HG03565 (cell line): ENCODE measurements around the gene MTSS2.

Experiments
- ATAC-seq: cut with Tn5 transposase; IDR thresholded peaks from one replicate; pipeline ENCODE4 v1.9.1; 2021; ENCODE audit warnings: mild to moderate bottlenecking, moderate library complexity; ENCODE audit not compliant: unreplicated experiment

MTSS2 gene, protein sequence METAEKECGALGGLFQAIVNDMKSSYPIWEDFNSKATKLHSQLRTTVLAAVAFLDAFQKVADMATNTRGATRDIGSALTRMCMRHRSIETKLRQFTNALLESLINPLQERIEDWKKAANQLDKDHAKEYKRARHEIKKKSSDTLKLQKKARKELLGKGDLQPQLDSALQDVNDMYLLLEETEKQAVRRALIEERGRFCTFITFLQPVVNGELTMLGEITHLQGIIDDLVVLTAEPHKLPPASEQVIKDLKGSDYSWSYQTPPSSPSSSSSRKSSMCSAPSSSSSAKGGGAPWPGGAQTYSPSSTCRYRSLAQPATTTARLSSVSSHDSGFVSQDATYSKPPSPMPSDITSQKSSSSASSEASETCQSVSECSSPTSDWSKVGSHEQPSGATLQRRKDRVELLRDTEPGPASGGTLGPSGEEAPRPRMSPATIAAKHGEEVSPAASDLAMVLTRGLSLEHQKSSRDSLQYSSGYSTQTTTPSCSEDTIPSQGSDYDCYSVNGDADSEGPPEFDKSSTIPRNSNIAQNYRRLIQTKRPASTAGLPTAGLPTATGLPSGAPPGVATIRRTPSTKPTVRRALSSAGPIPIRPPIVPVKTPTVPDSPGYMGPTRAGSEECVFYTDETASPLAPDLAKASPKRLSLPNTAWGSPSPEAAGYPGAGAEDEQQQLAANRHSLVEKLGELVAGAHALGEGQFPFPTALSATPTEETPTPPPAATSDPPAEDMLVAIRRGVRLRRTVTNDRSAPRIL

DNA sequence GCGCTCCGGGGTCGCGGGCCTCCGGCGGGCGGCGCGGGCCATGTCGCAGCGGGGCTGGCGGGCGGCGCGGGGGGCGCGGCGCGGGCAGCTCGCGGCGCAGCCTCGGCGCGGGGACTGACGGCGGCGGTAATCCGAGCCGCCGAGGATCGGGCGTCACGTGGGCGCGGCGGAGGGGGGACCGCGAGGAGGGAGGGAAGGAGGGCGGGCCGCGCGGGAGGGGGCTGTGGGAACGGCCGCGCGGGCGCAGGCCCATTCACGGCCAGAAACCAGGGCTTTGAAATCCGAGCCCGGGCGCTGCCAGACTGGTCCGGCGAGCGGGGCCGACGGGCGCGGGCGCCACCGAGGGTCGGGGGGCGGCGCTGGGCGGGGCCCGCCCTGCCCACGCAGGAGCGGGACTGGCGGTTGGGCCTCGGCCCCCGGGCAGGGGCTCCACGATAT is at the start of gene MTSS2:
Gene MTSS2, minus strand, starts transcription at position 116 of the 438 bp plus-strand sequence. CDS start 262 bp downstream, outside the sequence.
- no peak for ATAC-seq

DNA sequence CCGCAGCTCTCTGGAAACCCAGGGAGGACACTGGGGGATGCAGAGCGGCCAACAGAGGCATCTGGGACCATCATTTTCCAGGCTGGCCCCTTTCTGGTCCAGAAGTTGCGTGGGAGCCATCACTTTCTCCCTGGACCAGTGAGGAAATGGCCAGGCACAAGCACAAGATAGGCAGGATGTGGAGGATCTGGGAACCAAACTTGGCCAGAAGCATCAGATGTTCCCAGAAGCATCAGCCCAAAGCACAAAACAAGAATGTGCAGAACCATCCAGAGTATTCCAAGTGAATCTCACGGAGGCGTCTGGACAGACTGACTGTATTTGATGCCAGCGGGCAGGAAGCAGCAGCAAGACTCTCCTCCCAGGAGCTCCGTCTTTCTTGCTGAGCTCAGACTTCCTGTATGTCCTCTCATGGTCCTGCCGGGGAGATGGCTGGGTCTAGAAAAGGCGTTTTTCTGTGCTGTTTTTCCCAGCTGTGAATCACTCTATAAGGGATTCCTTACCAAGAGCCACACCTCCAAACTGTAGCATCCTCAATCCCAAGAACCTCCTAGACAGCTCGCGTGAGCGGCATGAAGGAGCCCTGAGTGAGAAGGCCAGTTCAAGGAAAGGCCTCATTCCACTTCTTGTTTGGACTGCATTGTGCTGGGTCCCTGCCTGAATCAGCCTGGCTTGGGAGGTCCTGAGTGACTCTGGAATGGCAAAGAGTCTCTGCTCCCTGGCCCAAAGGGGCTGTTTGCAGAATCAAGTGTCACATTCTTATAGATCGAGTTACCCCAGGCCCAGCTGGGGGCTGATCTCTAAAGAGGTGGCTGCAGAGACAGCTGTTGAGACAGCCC is 49.5 kb upstream of the MTSS2 start:
- ATAC-seq: no peak

DNA sequence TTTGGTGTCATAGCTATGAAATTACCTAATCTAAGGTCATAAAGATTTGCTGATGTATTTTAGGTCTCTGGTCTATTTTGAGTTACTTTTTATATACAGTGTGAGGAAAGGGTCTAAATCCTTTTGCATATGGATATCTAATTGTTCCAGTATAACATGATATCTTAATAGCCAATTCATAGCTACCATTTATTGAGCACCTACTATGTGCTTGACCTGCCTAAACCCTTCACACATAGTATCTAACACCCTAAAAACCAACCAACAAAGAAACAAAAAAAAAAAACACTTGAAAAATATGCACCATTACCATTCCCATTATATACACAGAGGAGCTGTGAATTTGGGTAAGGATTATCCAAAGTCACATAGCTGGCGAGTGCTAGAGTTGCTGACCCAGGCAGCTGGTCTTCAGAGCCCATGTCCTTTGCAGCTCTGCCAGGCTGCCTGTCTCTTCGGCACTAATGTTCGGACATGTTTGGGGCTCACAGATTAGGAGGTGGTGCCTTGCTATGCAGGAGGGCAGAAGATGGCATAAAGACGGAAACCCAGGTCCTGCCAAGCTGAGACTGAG is 48.8 kb upstream of the MTSS2 start:
- ATAC-seq: no peak

DNA sequence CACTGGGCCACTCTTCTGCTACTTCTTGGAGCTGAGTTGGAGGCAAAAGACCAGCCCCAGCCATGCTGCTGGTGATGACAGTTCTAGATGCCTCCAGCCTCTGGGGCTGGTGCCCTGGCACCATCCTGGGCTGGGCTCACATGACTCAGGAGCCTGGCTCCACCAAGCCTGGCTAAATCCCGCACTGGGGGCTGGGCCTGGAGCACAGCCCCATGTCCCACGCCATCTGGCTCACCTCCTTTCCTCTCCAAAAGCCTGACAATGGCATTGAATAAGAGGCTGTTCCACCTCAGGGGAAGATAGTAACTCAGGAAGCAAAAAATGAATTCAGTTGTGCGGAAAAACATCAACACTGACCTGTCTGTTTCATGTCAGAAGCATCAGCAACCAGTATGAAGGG is 45.1 kb upstream of the MTSS2 start:
- no peak for ATAC-seq

DNA sequence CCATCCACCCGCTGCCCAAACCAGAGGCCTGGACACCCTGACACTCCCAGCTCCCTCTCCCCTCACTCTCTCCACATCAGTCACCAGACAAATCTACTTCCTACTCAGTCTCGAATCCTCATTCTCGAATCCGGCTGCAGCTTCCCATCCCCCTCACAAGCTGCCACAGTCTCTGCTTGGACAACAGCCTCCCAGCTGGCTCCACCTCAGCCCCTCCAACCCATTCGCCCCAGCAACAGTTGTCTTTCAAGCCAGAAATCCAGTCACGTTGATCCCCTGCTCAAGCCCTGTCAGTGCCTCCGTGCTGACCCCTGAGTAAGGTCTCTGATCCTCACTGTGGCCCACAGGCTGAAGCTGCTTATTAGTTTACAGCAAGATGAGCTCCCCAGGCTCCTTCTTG is 44.2 kb upstream of the MTSS2 start:
- no peak for ATAC-seq

DNA sequence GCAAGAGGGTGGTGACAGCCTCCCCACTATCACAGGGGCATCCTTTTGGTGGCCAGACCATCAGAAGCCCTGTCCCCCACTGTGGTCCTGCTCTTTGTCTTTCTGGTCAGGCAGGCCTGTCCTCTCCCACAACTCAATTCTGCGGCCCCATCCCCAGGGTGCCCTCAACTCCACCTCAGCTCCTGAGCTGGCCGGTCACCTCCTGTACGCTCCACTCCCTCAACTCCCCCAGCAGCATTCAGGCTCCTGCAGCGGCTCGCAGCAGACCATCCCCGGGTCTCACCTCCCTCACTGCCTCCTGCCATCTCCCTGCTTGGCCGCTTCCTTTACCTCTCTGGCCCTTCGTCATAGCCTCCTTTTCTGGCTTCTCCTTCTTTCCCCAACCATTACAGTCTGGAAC is 43.4 kb upstream of the MTSS2 start:
- ATAC-seq: no peak

DNA sequence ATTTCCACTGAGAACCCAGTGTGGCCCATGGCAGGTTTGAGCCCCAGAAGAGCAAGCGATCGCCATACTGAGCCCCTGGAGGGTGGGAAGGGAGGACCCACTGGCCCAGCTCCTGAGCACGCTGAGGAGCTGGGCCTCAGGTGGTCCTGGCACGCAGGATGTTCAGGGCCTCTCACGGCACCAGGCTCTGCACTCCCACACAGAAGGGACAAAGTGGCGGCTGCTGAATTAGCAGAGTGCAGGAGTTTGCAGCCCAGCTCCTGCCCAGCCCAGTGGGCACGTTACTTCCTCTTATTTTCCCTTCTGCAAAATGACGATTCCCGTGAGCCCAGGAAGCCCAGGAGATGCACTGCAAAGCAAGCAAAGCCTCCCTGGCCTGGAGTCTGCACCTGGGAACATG is 42.3 kb upstream of the MTSS2 start:
- no peak for ATAC-seq

DNA sequence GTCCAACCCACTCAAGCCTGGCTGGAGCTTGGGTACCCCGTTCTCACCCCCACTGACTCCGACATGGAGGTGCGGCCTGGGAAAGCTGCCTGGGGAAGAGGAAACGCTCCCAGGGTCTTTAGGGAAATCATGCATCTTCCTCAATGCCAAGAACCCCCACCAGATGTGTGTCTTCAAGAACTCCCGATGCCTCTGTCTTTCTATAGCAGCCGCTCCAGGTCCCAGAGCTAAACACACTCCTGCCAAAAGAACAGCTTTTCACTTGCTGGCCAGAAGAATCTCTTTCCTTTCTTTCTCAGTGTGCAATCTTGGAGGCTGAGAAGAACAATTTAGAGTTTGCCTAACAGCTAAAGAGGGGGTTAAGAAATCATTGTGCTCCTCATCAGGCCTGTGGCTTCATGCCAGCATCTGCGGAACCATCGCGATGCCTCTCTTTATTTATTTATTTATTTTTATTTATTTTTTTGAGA is 41.1 kb upstream of the MTSS2 start:
- ATAC-seq: no peak

DNA sequence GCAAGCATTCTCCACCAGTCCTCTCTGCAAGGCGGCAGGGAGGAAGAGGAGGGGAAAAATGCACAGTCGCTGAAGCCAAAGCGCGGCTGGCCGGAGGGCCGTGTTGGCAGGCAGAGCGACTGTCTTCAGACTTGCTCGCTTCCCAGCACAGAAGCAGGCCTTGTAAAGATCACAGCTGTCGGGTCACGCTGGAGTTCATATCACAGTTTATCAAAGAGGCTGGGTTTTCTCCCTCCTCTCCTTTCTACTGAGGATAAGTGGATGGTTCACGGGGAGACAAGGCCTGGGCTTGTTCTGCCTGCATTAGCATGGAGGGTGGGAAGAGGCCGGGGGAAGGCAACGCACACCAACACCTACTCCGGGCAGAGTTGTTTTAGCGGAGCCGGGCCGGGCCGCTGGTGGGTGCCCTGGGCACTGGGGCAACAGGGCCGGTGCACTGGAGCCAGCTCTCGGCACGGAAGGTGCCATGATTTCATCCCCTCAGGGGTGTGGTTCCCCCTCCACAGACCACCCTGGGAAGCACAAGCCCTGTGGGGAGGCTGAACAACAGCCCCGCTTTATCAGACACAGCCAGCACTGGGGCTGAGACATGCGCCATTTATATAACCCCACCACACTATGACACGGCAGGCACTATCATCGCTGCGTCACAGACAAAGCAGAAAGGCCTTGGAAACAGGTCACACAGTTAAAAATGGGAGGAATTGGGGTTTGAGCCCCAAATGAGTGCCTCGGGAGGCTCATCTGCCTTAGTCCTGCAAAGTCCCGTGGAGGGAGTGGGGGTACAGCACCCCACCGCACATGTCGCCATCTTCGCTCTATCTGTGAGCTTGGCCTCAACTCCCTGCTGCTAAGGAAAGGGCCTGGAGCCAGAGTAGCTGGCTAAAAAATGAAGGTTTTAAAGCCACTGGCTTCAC is 40.3 kb upstream of the MTSS2 start:
- no peak for ATAC-seq

DNA sequence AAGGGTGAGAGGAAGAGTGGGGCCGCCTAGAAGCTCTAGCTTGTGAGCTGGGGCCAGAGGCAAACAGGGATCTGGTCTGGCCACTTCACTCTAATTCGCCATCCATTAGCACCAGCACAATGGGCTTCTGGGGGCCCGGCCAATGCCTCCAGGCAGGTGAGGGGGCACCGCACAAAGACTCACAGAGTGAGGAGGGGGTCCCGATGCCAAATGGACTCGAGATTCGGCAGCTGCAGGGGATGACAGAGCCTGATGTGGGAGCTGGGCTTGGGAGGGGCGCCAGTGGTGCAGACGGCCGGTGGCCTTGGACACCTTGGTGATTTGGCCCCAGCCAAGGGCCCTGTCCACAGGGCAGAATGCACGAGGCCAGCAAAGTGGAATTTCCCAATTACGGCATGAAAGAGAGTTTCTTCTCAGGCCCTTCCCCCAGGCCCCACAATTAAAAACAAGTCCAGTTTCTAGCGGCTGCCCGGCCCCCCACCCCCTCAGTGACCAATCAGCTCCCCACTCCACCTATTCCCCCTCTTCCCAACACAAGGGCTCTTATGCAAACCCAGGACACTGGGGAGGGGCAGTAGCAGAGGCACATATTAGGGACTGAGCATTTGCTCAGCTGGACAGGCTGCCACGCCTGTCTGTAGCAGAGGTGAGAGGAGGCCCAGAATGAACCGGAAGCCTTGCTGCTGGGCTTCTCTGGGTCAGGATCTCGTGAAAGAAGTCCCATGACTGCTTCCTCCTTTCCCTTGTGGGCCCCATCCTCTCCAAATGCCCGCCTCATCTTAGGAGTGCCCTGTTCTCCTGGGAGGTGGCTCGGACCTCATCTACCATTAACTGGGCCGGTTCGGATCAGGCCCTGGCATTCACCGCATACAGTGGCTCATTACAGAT is 39.4 kb upstream of the MTSS2 start:
- ATAC-seq: no peak

DNA sequence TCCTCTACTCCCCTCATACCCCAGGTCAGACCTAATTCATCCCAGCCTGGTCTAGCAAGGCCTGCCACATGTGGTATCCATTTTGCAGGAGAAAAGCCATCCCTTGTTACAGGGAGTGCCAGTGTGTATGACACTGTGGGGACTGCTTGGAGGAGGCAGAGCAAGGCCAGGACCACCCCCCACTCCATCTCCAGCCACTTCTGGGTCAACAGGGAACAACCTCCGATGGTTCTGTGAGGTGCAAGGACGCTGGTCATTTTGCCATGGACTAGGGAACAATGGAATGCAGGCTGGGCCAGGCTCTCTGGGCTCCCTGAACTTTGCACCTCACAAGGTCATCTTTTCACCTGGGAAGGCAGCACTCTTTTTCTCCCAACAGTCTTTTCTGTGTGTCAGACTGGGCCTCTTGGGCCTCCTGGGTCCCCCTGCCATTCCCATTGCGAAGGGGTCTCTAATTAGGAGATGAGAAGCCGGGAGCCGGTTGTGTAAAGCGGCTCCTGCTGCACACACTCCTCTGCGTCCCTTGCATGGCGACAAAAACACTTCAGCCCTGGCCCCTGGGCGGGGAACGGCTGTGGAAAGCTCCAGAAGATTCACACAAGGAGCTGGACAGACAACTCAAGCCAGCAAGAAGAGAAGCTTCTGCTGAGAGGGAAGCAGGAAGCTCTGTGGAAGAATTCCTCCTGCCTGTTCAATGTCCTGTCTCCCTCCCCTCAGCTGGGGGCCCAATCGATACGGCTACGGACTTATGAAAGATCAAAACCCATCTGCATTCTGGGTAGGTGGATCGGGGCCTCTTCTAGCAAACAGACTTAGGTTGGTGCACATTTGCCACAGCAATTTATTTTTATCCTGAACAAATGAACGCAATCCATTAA is 38.5 kb upstream of the MTSS2 start:
- no peak for ATAC-seq

DNA sequence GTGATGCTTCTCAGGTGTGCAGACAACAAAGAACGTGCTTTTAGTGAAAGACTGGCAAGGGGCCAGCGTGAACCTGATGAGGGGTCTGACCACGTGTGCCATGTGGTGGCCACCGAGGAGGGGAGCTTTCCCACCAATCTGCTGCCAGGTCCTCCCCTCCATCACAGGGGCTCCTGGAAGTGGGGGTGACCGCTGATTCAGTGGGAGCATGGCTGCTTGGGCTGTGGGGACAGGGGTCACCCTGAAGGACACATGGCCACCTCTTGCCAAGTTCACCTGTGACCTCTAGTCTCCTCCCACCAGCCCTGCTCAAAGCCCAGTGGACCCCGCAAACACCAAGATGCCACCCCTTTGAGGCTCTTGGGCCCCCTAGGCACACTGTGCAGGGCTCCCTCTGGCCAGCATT is 37.9 kb upstream of the MTSS2 start:
- ATAC-seq: no peak

DNA sequence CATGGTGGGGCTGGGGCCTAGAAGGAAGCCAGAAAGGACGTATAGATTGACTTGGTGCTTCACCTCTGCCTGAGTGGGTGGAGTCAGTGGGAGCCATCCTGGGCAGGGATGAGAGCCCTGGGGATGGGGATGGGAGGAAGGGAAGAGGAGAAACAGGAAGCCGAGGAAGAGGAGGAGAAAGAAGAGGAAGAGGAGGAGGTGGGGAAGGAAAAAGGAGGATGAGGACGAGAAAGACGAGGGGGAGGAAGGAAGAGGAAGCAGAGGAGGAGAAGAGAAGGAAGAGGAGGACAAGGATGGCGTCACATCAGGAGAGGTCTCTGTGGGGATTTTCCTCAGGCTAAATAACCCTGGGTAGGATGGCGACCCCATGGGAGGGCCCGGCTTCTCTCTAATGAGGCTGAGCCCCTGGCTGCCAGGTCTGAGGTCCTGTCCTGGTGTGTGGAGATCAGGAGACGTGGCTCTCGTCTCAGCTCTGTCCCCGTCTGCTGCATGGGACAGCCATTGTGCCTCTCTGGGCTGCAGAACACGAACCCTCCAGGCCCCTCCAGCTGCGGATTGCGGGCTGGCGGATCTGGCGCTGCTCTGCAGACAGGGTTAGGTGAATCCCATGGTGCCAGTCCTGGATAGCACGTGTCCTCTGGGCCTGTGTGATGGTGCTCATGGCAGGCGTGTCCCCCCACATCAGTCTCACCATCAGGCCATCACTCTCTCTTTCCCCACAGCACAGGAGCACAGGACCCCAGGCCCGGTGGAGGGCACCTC is 35.5 kb upstream of the MTSS2 start:
- no peak for ATAC-seq

DNA sequence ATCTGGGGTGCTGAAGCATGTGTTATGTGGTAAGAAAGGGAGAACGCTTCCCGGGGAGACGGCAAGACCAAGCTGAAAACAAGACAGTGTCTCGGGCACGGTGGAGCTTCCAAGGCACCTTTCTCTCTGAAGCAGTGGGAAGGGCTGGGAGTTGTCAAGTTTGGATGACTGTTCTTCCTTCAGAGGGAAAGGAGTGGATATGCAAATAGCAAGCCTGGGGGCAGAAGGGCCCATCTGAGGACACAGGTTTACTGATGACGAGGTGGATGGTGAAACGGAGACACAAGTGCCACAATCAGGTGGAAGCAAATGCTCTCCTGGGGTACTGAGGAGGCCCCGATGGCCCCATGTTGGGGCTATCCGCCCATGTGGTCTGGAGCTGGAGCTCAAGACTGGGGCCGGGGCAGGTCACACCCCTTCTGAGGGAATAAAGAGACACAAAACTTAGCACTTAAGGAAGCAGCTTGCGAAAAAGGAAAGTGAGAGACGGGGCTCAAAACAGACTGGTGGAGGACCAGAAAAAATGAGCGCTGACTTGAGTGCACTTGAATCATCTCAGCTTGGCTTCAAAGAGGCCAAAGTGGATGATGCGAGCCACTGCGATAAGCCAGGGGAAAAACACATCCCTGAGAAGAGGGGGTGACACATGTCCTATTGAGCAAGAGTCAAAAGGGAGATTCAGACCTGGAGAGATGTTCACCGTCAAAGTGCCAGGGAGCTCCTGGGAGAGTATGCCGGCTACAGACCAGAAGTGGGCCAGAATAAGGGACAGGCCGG is 34.8 kb upstream of the MTSS2 start:
- no peak for ATAC-seq

DNA sequence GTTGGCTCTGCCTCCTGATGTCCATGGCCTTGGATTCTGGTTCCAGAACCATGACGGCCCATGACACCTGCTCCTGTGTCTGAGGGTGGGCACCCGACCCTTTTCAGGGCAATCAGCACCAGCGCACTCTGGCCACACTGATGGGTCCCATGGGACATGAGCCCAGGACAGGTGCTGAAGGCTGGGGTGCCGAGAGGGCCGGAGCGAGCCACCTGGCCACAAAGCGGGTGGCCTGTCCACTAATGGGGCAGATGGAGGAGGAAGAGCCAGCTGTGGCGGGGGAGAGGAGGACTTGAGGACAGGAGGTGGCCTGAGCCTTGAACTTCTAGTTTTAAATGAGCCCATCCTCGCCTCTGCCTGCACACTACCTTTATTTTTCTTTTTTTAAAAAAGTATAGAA is 31.2 kb upstream of the MTSS2 start:
- ATAC-seq: no peak

DNA sequence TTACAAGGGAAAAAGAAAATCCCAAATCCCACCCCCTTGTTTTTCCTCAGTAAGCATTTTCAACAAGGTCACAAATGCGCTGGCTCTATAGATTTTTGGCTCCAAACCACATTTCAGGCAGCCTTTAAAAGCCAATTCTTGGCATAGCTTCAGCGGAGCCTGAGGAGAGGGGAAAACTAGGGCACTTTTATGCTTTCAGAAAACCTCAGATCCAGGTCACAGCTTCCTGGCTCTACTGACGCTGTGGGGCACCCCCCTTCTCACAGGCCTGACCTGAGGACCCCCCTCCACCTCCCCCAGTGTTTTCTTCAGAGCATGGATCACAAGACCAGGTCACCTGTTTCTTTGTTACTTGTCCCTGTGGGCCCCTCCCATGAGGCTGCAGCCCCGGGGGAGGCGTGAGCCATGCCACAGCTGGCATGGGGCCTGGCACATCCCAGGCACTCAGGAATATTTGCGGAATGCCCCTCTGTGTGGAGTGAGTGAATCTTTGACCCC is 30.1 kb upstream of the MTSS2 start:
- no peak for ATAC-seq
